Caco-2 (cell line): ENCODE data around the gene DIAPH2. TPM values are rescaled to one million over a fixed set of nuclear protein-coding genes. Genes with fewer than 3 reads are reported as not detected.

Experiments used
- BruUV-seq: library from RNA; stranded (reverse); fragments of 400-500 nt; replicated peaks from 2 replicates; lab custom pipeline; 2021; lab: Mats Ljungman, UMichigan
- CTCF ChIA-PET: fragments of 300-600 bp; sonication (Branson Sonifier 250); formaldehyde crosslinking; loops from one replicate; lab custom pipeline; 2022; ENCODE audit warnings: antibody characterized with exemption; lab: Charles Lee
- POLR2A ChIA-PET: fragments of 300-600 bp; sonication (Branson Sonifier 250); formaldehyde crosslinking; loops from one replicate; lab custom pipeline; 2022; ENCODE audit warnings: antibody characterized with exemption; lab: Charles Lee
- DNase-seq, 2 experiments: peaks; one replicate each; pipeline versions ENCODE4 v3.0.0 to v3.0.0-alpha.2; 2020 to 2022
- H3K27me3 ChIP-seq: replicated peaks from 2 replicates; pipeline ENCODE4 v1.6.0; 2011; ENCODE audit warnings: low read length; ENCODE audit not compliant: control insufficient read depth, insufficient read depth
- H3K36me3 ChIP-seq: 2 replicates; pipeline ENCODE4 v1.5.1; 2011; ENCODE audit warnings: low read length; ENCODE audit not compliant: control insufficient read depth, insufficient read depth
- H3K4me1 ChIP-seq: fragments of 250-450 bp; sonication (Bioruptor Pico); 2 replicates; pipeline ENCODE4 v1.5.1; 2020; ENCODE audit warnings: mild to moderate bottlenecking
- H3K4me3 ChIP-seq: 2 replicates; pipeline ENCODE4 v1.5.1; 2011; ENCODE audit warnings: low read depth, mild to moderate bottlenecking, control low read depth, low read length
- H3K9me3 ChIP-seq: fragments of 250-450 bp; sonication (Bioruptor Pico); 2 replicates; pipeline ENCODE4 v1.5.1; 2020; ENCODE audit warnings: mild to moderate bottlenecking, moderate library complexity
- H3K27ac Mint-ChIP-seq: one replicate; pipeline ENCODE4 v1.8.0; 2022; ENCODE audit warnings: mixed read lengths; ENCODE audit not compliant: unreplicated experiment
- H3K27me3 Mint-ChIP-seq: one replicate; pipeline ENCODE4 v1.8.0; 2022; ENCODE audit warnings: mixed read lengths; ENCODE audit not compliant: insufficient read depth, unreplicated experiment
- H3K36me3 Mint-ChIP-seq: one replicate; pipeline ENCODE4 v1.8.0; 2022; ENCODE audit warnings: mild to moderate bottlenecking, mixed read lengths; ENCODE audit not compliant: insufficient read depth, unreplicated experiment
- H3K4me1 Mint-ChIP-seq: one replicate; pipeline ENCODE4 v1.8.0; 2022; ENCODE audit warnings: low read depth, mixed read lengths; ENCODE audit not compliant: unreplicated experiment
- H3K4me3 Mint-ChIP-seq: one replicate; pipeline ENCODE4 v1.8.0; 2022; ENCODE audit warnings: mild to moderate bottlenecking, moderate library complexity, mixed read lengths; ENCODE audit not compliant: unreplicated experiment
- H3K9me3 Mint-ChIP-seq: one replicate; pipeline ENCODE4 v1.8.0; 2022; ENCODE audit warnings: mixed read lengths; ENCODE audit not compliant: unreplicated experiment
- CTCF ChIP-seq, 2 experiments: fragments of 200-600 bp in 1 of 2; IDR thresholded peaks; 1 replicate in 1 of 2; 2 replicates in 1 of 2; pipeline versions ENCODE4 v1.5.1 to v1.8.0; 2011 to 2022; ENCODE audit warnings: antibody characterized with exemption in 1 of 2, control low read depth in 1 of 2, inconsistent platforms in 1 of 2, low read depth in 1 of 2, low read length in 1 of 2, mild to moderate bottlenecking in 1 of 2, moderate library complexity in 1 of 2; ENCODE audit not compliant: insufficient read depth in 1 of 2, severe bottlenecking in 1 of 2, unreplicated experiment in 1 of 2
- intact Hi-C: fragments of 100-400 bp; cut with micrococcal nuclease; formaldehyde crosslinking; loops from one replicate; pipeline ENCODE4 v1.10.0; 2022; ENCODE audit not compliant: unreplicated experiment
- total RNA-seq: library from RNA; stranded (reverse); gene quantifications from 2 replicates; pipeline ENCODE4 v1.2.3, GENCODE V29; 2022

The DIAPH2 gene
- total RNA-seq, 1 experiment from 2014 or later, result 16.1 TPM

DNA sequence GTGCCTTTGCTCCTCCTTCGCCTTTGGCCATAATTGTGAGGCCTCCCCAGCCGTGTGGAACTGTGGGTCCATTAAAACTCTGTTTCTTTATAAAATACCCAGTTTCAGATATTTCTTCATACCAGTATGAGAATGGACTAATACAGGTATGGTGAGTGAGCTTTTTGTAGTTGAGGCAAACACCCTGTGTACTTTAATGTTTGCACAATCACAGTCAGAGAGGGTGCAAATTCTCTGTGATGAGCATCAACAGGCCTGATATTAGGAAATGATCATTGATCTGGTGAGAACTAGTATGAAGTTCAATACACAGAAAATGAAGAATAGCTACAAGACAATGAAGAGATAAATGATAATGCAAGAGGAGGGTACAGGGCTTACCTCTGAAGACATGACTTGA is 943.7 kb downstream of the DIAPH2 start:
- intact Hi-C loops, result no loop called here
- no peak for DNase-seq
- no peak overlapping the region for H3K4me3 ChIP-seq
- no peaks in the 10 kb centered on the region for H3K27me3 ChIP-seq
- Mint-ChIP-seq H3K27ac (no peak overlapping the region), H3K27me3 (peaks cover 5% of the 10 kb centered on the region), H3K4me1 (no peaks in the 10 kb centered on the region), H3K4me3 (no peak overlapping the region), H3K9me3 (no peaks in the 10 kb centered on the region), H3K36me3 (no peaks in the 10 kb centered on the region)
- CTCF ChIA-PET, result no interaction called here
- POLR2A ChIA-PET, result no interaction called here
- no peak for TF ChIP-seq CTCF (IDR thresholded peaks at IDR 0.05; ENCODE audit: insufficient read depth in 1 of 2, low read depth in 1 of 2, low read length in 1 of 2, severe bottlenecking in 1 of 2, unreplicated experiment in 1 of 2)
- H3K9me3 ChIP-seq, result no peaks in the 10 kb centered on the region
- H3K36me3 ChIP-seq, result no peaks in the 10 kb centered on the region
- BruUV-seq, result no TSS peak
- H3K4me1 ChIP-seq, result no peaks in the 10 kb centered on the region

- no TSS peak for BruUV-seq
- H3K4me1 Mint-ChIP-seq, result no peaks in the 10 kb centered on the region
- Histone ChIP-seq H3K4me3 (no peak overlapping the region), H3K9me3 (no peaks in the 10 kb centered on the region), H3K27me3 (no peaks in the 10 kb centered on the region), H3K36me3 (no peaks in the 10 kb centered on the region), H3K4me1 (no peaks in the 10 kb centered on the region)
- no peak for DNase-seq
- intact Hi-C loops, result no loop called here
- CTCF ChIA-PET, result no interaction called here
- no peak overlapping the region for H3K27ac Mint-ChIP-seq
- H3K27me3 Mint-ChIP-seq, result peaks cover 5% of the 10 kb centered on the region
- POLR2A ChIA-PET, result no interaction called here
- no peak overlapping the region for H3K4me3 Mint-ChIP-seq
- TF ChIP-seq CTCF (IDR thresholded peaks at IDR 0.05; ENCODE audit: insufficient read depth in 1 of 2, low read depth in 1 of 2, low read length in 1 of 2, severe bottlenecking in 1 of 2, unreplicated experiment in 1 of 2), result no peak
- H3K36me3 Mint-ChIP-seq, result no peaks in the 10 kb centered on the region
- H3K9me3 Mint-ChIP-seq, result no peaks in the 10 kb centered on the region
Measured at GRCh38 chrX:97628807-97629596, 944.4 kb downstream of the DIAPH2 start.

DNA sequence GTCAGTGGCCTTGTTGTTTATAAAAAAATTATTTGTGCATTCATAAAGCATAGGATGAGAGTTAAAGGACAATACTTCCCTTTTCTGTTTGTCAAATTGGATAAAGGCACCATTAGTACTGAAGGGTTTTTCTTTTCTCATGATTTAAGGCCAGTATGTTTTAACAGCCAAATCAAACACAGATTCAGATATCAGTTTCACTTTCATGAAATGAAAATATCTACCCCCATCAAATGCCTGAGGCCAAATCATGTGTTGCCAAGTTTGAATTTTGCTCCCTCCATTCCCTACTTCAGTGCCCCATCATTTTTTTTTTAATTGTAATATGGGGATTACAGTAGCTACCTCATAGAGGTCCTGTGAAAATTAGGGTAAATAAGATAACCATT is 944.9 kb downstream of the DIAPH2 start:
- H3K9me3 Mint-ChIP-seq, result no peaks in the 10 kb centered on the region
- H3K36me3 Mint-ChIP-seq, result no peaks in the 10 kb centered on the region
- no peak overlapping the region for H3K27ac Mint-ChIP-seq
- Histone ChIP-seq H3K4me1 (no peaks in the 10 kb centered on the region), H3K36me3 (no peaks in the 10 kb centered on the region), H3K27me3 (no peaks in the 10 kb centered on the region), H3K4me3 (no peak overlapping the region), H3K9me3 (no peaks in the 10 kb centered on the region)
- POLR2A ChIA-PET, result no interaction called here
- intact Hi-C loops, result no loop called here
- H3K4me1 Mint-ChIP-seq, result no peaks in the 10 kb centered on the region
- no peak overlapping the region for H3K4me3 Mint-ChIP-seq
- no peak for DNase-seq
- TF ChIP-seq CTCF (IDR thresholded peaks at IDR 0.05; ENCODE audit: insufficient read depth in 1 of 2, low read depth in 1 of 2, low read length in 1 of 2, severe bottlenecking in 1 of 2, unreplicated experiment in 1 of 2), result no peak
- CTCF ChIA-PET, result no interaction called here
- H3K27me3 Mint-ChIP-seq, result peaks cover 5% of the 10 kb centered on the region
- no TSS peak for BruUV-seq
